ENCODE measurements around the gene RPL18A.
A peak's percentile ranks its signal among the peaks of the same experiment; 100 is the strongest.

RPL18A gene

DNA sequence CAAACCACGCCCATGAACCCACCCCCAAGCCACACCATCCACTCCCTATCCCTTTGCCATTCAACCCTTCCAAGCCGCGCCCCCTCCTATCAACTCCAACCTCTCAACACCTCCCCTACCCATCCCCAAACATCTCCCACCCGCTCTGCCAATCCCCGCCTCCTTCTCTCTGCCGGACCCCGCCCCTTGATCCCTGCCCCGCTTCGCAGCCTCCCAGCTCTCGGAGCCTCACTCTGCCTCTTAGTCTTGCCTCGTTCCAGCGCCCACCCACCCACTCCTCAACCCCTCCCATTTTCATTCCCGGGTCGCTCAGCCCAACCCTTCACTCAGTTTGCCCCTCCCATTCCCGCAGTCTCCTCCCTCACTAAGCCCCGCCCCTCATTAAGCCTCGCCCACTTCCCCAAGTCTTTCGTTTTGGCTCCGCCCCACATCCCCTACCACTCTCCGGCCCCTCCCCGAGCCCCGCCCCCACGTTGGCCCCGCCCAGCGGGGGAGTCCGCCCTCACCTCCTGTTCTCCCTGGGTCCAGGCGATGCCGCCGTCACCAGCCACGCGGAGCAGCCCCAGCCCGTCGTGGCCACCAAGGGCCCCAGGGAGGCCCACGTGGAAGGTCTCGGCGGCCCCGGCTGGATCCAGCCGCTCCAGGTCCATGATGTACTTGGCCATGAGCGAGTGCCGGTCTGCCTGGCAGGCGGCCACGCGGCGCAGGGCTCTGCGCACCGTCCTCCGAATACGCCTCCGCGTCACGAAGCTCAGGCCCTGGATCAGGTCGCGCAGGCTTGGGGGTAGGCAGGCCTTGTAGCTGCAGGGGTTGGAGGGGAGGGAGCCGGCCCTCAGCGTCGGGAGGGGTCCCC, 17.7 kb upstream of the RPL18A start:
- DNase-seq = peak; percentile 75 to 80

DNA sequence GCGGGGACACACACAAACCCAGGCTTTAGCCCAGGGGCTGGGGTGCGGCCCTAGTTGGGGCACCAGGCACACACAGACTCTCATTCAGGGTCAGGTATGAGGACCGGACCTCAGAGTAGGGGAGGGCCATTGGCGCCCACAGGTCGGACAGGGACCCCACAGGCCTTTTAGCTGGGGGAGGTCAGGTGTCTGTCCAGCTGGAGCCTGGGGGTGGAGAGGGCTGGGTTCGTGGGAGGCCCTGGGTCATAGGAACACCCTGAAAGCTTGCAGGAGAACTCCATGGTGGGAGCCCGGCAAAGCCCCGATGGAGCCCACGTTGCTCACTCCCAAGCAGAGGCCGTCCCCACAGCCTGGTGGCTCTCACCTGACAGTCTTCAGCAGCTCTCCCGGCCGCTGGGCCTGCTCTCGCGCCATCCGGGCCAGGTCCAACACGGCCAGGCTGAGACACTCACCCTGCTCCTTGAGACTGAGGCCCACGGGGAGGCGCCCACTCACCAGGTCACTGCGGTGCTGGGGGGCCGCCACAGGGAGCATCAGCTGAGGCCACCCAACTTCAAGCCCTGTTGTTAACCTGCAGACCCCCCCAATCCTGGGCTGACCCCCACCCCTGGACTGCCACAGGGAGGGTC, 16.9 kb upstream of the RPL18A start:
- DNase-seq = no peak

GRCh38 chr19:17843292-17843827, 16.4 kb upstream of the RPL18A start:
- no peak for DNase-seq

DNA sequence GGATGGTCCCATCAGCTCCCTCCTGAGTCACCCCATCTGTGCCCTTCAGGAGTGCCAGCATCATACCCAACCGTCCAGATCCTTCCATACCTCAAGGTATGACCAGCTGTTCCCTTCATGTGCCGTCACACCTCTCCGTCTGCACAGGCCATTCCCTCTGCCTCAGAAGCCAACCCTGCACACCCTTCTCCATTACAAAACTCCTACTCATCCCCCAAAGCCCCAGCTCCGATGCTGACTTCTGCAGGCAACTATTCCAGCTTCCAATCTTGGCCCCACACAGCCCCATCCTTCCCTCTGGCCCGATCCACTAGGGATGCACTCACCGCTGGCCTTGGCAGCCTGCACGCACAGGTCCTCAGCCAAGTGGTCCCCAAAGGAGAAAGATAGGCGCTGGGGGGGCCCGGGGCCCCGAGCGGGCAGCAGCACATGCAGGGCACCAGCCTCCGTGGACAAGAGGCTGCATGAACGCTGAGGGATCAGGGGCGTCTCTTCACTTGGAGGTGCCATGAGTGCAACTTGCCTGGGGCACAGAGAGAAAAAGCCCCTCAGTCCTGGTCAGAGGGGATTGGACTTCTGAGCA, 15.7 kb upstream of the RPL18A start:
- no peak for DNase-seq

DNA sequence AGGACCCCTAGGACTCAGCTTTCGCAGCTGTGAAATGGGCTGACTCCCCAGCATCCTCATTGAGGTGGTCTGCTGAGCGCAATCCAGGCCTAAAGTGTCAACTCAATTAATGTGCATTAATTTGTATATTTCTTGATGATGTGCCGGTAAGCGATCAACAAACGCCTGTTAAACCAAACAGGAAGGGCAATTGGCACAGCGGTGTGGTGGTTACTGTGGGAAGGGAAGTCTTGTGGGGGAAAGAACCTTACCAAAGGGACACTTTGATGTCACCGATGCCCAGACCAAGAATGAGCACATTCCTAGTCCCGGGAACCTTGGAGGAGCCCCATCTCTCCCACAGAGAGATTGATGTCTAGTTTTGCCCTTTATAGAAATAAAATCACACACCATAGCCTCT, 13.6 kb upstream of the RPL18A start:
- DNase-seq = no peak

DNA sequence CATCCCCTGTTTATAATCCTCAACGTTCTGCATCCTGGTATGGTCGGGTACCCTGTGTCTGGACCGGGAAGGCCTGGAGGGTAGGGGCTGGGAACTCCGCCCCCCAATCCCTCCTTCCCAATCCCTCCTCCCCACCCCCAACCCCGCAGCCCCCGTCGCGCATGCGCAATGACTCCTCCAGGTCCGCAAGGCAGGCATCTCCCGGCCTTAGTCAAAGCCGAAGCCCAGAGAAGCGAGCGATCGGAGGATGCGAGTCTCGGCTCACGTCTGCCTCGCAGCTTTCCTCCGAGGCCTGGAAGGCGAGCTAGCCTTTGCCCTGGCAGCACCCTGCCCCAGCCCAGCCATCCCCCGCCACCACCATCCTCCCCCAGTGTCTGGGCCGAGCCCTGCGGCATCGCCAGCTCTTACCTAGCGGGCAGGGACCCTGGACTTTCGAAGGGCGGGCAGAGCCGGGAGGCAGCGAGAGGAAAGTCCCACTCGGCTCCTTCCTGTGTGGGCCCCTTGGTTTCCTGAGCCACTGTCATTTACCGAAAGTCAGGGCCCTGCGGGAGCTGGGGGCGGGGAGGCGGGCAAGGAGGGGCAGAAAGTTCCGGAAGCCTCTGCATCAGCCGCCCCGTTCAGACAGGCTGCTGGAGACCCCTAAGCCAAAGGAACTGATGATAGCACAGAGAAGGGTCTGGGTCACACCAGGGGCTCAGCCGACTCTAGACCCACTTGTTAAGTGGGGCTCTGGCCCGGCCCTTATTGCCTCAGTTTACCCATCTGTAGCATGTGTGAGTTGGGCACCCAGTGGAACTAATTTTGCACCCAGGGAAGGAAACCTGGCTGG, 12.0 kb upstream of the RPL18A start, which contains the start of gene JAK3:
Gene JAK3, minus strand, starts transcription at position 445 of the 829 bp plus-strand sequence. CDS start 3,565 bp downstream, outside the sequence.
- peak; percentile 83 to 85 for DNase-seq

GRCh38 chr19:17848595-17849292, 11.0 kb upstream of the RPL18A start:
- DNase-seq = no peak

- DNase-seq = no peak
Measured at GRCh38 chr19:17854061-17854460, 5.6 kb upstream of the RPL18A start.

DNA sequence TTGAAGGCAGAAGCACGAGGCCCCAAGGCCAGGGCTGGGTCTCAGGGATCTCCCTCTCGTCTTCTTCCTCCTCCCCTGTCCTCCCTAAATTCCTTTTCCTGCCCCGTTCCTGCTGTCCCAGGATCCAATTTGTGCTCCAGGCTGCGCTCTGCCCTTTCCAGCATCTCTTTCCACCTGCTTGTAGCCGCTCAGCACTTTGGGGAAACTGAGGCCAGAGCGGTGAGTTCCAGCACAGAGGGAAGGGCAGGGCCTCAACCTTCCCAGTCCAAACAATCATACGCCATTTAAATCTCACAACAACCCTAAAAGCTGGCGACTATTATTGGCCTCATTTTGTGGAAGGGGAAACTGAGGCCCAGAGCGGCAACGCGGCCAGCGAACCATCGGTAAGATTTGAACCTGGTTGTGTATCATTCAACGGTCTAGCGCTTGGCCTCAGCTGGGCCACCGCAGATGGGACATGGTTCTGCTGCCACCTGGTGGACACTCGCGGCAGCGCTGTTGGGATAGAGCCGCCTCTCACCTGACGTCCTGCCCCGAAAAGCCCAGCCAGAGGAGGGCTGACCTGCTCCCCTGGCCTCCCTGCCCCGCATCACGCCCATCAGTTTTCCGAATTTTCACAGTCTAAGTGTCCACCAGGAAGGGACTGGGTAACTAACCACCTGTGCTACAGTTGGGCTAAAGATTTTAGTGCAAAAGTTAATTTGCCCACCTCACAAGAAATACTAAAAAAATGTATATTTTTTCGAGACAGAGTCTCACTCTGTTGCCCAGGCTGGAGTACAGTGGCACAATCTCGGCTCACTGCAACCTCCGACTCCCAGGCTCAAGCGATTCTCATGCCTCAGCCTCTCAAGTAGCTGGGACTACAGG, 4.2 kb upstream of the RPL18A start:
- peak; percentile 98 for DNase-seq

GRCh38 chr19:17860331-17860992, 752 bp downstream of the RPL18A start:
- DNase-seq = no peak

DNA sequence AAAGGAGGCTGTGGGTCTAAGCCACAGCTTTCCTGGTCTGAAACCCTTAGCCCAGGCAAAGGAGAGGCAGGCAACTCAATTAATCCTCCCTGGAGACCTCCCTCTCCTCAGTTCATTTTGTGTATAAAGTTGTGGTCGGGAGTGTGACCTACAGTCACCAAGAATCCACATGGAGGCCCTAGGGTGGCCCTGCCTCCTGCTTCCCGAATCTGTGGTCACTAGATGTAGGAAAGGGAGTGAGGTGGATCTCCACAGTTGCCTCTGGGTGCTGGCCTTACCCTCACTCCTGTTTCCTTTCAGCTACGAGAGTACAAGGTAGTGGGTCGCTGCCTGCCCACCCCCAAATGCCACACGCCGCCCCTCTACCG, 1.3 kb downstream of the RPL18A start:
- no peak for DNase-seq

GRCh38 chr19:17861542-17862402, 2.1 kb downstream of the RPL18A start:
- no peak for DNase-seq

DNA sequence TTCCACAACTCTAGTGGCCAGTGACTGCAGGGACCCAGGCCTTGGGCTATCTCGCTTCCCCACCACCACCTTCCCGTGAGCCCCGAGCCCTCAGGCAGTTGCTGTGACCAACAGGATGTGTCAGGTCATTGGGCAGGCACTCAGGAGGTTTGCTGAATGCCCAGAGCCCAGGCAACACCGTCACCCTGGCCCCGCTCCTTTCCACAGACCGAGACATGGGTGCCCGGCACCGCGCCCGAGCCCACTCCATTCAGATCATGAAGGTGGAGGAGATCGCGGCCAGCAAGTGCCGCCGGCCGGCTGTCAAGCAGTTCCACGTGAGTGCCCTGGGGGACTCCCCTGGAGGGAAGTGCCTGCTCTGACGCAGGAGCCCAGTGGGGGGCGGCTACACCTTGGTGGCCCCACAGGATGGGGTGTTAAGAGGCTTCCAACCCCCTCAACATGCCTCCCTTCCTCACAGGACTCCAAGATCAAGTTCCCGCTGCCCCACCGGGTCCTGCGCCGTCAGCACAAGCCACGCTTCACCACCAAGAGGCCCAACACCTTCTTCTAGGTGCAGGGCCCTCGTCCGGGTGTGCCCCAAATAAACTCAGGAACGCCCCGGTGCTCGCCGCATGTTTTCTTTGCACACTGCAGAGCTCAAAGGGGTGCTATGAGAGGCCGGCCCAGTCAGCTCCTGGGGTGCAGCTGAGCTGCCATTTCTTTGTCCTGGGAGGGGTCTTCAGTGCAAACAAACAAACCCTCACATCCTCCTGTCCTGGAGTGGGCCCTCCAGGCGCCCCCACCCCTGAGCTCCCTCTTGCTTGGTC, 3.2 kb downstream of the RPL18A start:
- no peak for DNase-seq

- no peak for DNase-seq
Measured at GRCh38 chr19:17863520-17864182, 3.9 kb downstream of the RPL18A start.

- DNase-seq = peak in 1 of 2 donors; percentile 36
Measured at GRCh38 chr19:17865364-17866311, 5.9 kb downstream of the RPL18A start.

DNA sequence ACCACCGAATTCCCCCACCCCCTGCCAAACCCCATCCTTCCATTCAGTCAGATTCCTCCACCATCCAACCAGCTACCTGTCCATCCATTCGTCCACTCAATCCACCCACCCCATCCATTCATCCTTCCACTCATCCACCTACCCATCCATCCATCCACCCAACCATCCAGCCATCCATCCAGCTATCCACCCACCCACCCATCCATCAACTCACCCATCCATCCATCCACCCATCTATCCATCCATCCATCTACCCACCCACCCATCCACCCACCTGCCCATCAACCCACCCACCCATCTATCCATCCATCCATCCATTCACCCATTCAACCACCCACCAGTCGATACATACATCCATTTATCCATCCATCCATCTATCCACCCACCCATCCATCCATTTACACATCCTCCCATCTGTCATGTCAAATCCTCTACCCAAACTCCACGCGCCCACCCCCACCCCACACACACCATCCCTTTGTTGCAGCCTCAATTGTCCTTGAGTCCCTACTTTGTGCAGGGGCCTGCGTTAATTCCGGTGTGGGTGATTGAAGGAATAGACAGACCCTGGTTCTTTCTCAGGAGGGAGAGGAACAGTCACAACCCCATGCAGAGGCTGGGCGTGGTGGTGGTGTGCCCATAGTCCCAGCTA, 6.7 kb downstream of the RPL18A start:
- no peak for DNase-seq
